Neural progenitor cell (in vitro differentiated cells): ENCODE results near the gene STK36. TPM values are rescaled to one million over a fixed set of nuclear protein-coding genes. Genes with fewer than 3 reads are reported as not detected.

Experiments used
- DNase-seq: peaks from one replicate; pipeline ENCODE4 v3.0.0-alpha.2; 2016; ENCODE audit warnings: low spot score
- H2AFZ ChIP-seq: fragments of 200-600 bp; sonication (generic); replicated peaks from 2 replicates; pipeline ENCODE4 v1.6.1; 2016; ENCODE audit warnings: antibody characterized with exemption
- H3F3A ChIP-seq: fragments of 200-600 bp; sonication (generic); 2 replicates; pipeline ENCODE4 v1.6.1; 2016; ENCODE audit warnings: antibody characterized with exemption, low read depth
- H3K27ac ChIP-seq: fragments of 200-600 bp; sonication (generic); 2 replicates; pipeline ENCODE4 v1.5.1; 2016; ENCODE audit warnings: mild to moderate bottlenecking
- H3K27me3 ChIP-seq: fragments of 200-600 bp; sonication (generic); 2 replicates; pipeline ENCODE4 v1.6.1; 2016; ENCODE audit warnings: mild to moderate bottlenecking, moderate library complexity
- H3K36me3 ChIP-seq: fragments of 200-600 bp; sonication (generic); 2 replicates; pipeline ENCODE4 v1.5.1; 2016
- H3K4me1 ChIP-seq: fragments of 200-600 bp; sonication (generic); 2 replicates; pipeline ENCODE4 v1.6.1; 2016; ENCODE audit warnings: mixed run types
- H3K4me2 ChIP-seq: fragments of 200-600 bp; sonication (generic); 2 replicates; pipeline ENCODE4 v1.6.1; 2016
- H3K4me3 ChIP-seq: fragments of 200-600 bp; sonication (generic); 2 replicates; pipeline ENCODE4 v1.5.1; 2016
- H3K79me2 ChIP-seq: fragments of 200-600 bp; sonication (generic); 2 replicates; pipeline ENCODE4 v1.6.1; 2016; ENCODE audit warnings: low read depth
- H3K9ac ChIP-seq: fragments of 200-600 bp; sonication (generic); 2 replicates; pipeline ENCODE4 v1.6.1; 2016
- H3K9me3 ChIP-seq: fragments of 200-600 bp; sonication (generic); 2 replicates; pipeline ENCODE4 v1.5.1; 2016; ENCODE audit warnings: low read depth
- H4K20me1 ChIP-seq: fragments of 200-600 bp; sonication (generic); 2 replicates; pipeline ENCODE4 v1.6.1; 2016; ENCODE audit warnings: low read depth
- H3K27ac Mint-ChIP-seq: 3 replicates; pipeline ENCODE4 v1.8.0; 2021; ENCODE audit warnings: mixed read lengths
- H3K27me3 Mint-ChIP-seq: 2 replicates; pipeline ENCODE4 v1.8.0; 2022; ENCODE audit warnings: low read depth, mild to moderate bottlenecking, inconsistent platforms, moderate library complexity, mixed read lengths; ENCODE audit not compliant: insufficient read depth
- H3K36me3 Mint-ChIP-seq: 3 replicates; pipeline ENCODE4 v1.8.0; 2021; ENCODE audit warnings: mixed read lengths
- H3K4me1 Mint-ChIP-seq: 3 replicates; pipeline ENCODE4 v1.8.0; 2021; ENCODE audit warnings: mixed read lengths
- H3K4me3 Mint-ChIP-seq: 3 replicates; pipeline ENCODE4 v1.8.0; 2021; ENCODE audit warnings: mild to moderate bottlenecking, moderate library complexity, mixed read lengths
- H3K9me3 Mint-ChIP-seq: 3 replicates; pipeline ENCODE4 v1.8.0; 2020; ENCODE audit warnings: mixed read lengths
- EZH2 ChIP-seq: fragments of 200-600 bp; sonication (generic); IDR thresholded peaks from 2 replicates; pipeline ENCODE4 v1.6.1; 2017; ENCODE audit warnings: antibody characterized with exemption, mild to moderate bottlenecking, moderate library complexity
- EZH2phosphoT487 ChIP-seq: fragments of 200-600 bp; sonication (generic); IDR thresholded peaks from 2 replicates; pipeline ENCODE4 v1.6.1; 2017; ENCODE audit warnings: antibody characterized with exemption
- total RNA-seq: library from RNA; depleted of rRNA; stranded (reverse); fragments of >200 nt; gene quantifications from 2 replicates; pipeline ENCODE4 v1.2.3, GENCODE V29; 2015; ENCODE audit warnings: low replicate concordance
- TF ChIP-seq, protein P1 (sequence below): fragments of 200-600 bp; sonication (generic); IDR thresholded peaks from 2 replicates; pipeline ENCODE4 v1.5.1; 2017; ENCODE audit warnings: antibody characterized with exemption, mild to moderate bottlenecking

The STK36 gene
- total RNA-seq, 1 donor from 2014 or later = 61.4 TPM

DNA sequence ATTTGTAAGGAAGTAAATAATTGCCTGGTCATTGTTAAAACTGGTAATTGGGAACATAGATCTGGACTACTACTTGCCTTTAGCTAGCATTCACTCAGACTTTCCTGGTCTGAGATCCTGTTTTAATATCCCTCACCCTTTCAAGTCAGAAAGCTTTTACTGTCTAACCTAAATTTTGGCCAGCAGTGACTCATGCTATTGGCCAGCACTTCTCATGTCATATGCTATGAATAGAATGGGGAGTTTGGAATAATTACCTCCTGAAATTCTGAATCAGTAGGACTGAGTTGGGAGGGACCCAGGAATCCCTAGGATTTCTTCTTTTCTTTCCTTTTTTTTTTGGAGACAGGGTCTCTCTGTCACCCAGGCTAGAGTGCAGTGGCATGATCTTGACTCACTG, 19.3 kb downstream of the STK36 start:
- TF ChIP-seq EZH2 = no peak
- TF ChIP-seq EZH2phosphoT487 = no peak
- TF ChIP-seq, protein P1, sequence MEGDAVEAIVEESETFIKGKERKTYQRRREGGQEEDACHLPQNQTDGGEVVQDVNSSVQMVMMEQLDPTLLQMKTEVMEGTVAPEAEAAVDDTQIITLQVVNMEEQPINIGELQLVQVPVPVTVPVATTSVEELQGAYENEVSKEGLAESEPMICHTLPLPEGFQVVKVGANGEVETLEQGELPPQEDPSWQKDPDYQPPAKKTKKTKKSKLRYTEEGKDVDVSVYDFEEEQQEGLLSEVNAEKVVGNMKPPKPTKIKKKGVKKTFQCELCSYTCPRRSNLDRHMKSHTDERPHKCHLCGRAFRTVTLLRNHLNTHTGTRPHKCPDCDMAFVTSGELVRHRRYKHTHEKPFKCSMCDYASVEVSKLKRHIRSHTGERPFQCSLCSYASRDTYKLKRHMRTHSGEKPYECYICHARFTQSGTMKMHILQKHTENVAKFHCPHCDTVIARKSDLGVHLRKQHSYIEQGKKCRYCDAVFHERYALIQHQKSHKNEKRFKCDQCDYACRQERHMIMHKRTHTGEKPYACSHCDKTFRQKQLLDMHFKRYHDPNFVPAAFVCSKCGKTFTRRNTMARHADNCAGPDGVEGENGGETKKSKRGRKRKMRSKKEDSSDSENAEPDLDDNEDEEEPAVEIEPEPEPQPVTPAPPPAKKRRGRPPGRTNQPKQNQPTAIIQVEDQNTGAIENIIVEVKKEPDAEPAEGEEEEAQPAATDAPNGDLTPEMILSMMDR = no peak
- Histone ChIP-seq H2AFZ (no peak overlapping the region), H3K4me1 (peaks cover 17% of the 10 kb centered on the region), H3F3A (peaks cover 23% of the 10 kb centered on the region), H4K20me1 (peaks cover 9% of the 10 kb centered on the region), H3K4me3 (no peak overlapping the region), H3K27ac (no peak overlapping the region), H3K79me2 (no peaks in the 10 kb centered on the region), H3K36me3 (no peaks in the 10 kb centered on the region), H3K27me3 (no peaks in the 10 kb centered on the region), H3K4me2 (no peak overlapping the region), H3K9ac (no peak overlapping the region), H3K9me3 (no peaks in the 10 kb centered on the region)
- no peak overlapping the region for H3K4me3 Mint-ChIP-seq
- peaks cover 21% of the 10 kb centered on the region for H3K4me1 Mint-ChIP-seq
- no peak overlapping the region for H3K27ac Mint-ChIP-seq
- DNase-seq = no peak
- peaks cover 23% of the 10 kb centered on the region for H3K36me3 Mint-ChIP-seq
- H3K9me3 Mint-ChIP-seq = no peaks in the 10 kb centered on the region
- H3K27me3 Mint-ChIP-seq = peaks cover 2% of the 10 kb centered on the region

DNA sequence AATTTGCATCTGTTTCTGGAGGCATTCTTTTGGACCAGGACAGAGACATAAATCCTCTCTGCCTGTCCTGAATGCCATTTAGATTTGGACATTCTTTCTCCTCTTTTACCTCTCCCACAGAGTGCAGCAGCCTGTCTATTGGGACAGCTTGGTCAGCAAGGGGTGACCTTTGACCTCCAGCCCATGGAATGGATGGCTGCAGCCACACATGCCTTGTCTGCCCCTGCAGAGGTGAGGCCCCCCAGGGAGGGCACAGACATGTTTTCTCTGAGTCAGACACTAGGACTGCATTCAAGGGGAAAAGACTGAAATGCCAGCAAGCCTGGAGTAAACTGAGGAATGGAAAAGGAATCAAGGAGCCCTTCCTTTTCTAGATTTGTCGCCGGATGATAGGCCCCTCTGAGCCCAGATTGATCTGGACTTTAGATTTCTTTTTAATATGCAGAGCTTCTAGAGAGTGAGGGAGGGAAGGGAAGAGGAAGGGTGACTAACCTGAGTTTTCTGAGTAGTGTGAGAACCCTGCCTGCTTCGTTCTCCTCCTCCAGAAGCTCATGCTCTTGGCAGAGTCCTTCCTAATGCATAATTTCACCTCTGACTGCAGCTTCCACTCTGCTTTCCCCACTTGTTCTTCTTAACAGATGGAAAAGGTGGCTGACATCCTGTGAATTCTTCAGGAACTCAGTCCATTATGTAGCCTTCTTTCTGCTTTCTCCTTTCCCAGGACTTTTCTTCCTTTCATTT, 22.7 kb downstream of the STK36 start:
- Histone ChIP-seq H3K27ac (peak overlapping the region; percentile 82), H3K79me2 (no peaks in the 10 kb centered on the region), H3K4me3 (no peak overlapping the region), H4K20me1 (peaks cover 9% of the 10 kb centered on the region), H3K4me1 (peaks cover 17% of the 10 kb centered on the region), H3K9ac (no peak overlapping the region), H3K9me3 (no peaks in the 10 kb centered on the region), H3K36me3 (no peaks in the 10 kb centered on the region), H3K4me2 (peak overlapping the region; percentile 28), H2AFZ (no peak overlapping the region), H3F3A (peaks cover 17% of the 10 kb centered on the region), H3K27me3 (no peaks in the 10 kb centered on the region)
- peaks cover 21% of the 10 kb centered on the region for H3K4me1 Mint-ChIP-seq
- DNase-seq = peak; percentile 86
- no peak for TF ChIP-seq EZH2
- TF ChIP-seq, protein P1 = no peak
- no peak for TF ChIP-seq EZH2phosphoT487
- H3K4me3 Mint-ChIP-seq = peak overlapping the region; percentile 9
- no peaks in the 10 kb centered on the region for H3K9me3 Mint-ChIP-seq
- H3K27ac Mint-ChIP-seq = peak overlapping the region; percentile 78
- peaks cover 5% of the 10 kb centered on the region for H3K27me3 Mint-ChIP-seq
- peaks cover 30% of the 10 kb centered on the region for H3K36me3 Mint-ChIP-seq

DNA sequence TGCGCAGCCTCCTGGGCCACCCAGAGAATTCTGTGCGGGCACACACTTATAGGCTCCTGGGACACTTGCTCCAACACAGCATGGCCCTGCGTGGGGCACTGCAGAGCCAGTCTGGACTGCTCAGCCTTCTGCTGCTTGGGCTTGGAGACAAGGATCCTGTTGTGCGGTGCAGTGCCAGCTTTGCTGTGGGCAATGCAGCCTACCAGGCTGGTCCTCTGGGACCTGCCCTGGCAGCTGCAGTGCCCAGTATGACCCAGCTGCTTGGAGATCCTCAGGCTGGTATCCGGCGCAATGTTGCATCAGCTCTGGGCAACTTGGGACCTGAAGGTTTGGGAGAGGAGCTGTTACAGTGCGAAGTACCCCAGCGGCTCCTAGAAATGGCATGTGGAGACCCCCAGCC, 27.0 kb downstream of the STK36 start:
- Histone ChIP-seq H2AFZ (no peak overlapping the region), H3K27me3 (no peaks in the 10 kb centered on the region), H3K79me2 (no peaks in the 10 kb centered on the region), H3F3A (peaks cover 15% of the 10 kb centered on the region), H3K4me3 (no peak overlapping the region), H3K9ac (no peak overlapping the region), H4K20me1 (peaks cover 7% of the 10 kb centered on the region), H3K27ac (no peak overlapping the region), H3K36me3 (no peaks in the 10 kb centered on the region), H3K4me1 (peaks cover 11% of the 10 kb centered on the region), H3K4me2 (no peak overlapping the region), H3K9me3 (no peaks in the 10 kb centered on the region)
- TF ChIP-seq, protein P1 = no peak
- TF ChIP-seq EZH2phosphoT487 (no peak), EZH2 (no peak)
- no peak for DNase-seq
- H3K27me3 Mint-ChIP-seq = peaks cover 5% of the 10 kb centered on the region
- no peaks in the 10 kb centered on the region for H3K9me3 Mint-ChIP-seq
- no peak overlapping the region for H3K4me3 Mint-ChIP-seq
- peaks cover 23% of the 10 kb centered on the region for H3K36me3 Mint-ChIP-seq
- peaks cover 12% of the 10 kb centered on the region for H3K4me1 Mint-ChIP-seq
- H3K27ac Mint-ChIP-seq = no peak overlapping the region
